NT2/D1 (cell line): ENCODE results near the gene HAUS8.

Experiments used
- YY1 ChIP-seq: IDR thresholded peaks from 2 replicates; pipeline ENCODE4 v1.6.1; 2011; ENCODE audit not compliant: insufficient read length, insufficient read depth
- ZNF274 ChIP-seq: IDR thresholded peaks from 2 replicates; pipeline ENCODE4 v1.6.1; 2011; ENCODE audit warnings: mild to moderate bottlenecking, low read depth, low read length

- TF ChIP-seq ZNF274 (no peak), YY1 (no peak)
These were observed 35.3 kb upstream of the HAUS8 start for GRCh38 chr19:17110599-17110966.
